Muscle layer of duodenum (tissue), 2 donors: ENCODE data around the gene ARHGEF25.
"Not testable (repeated sequence)": the region's sequence is repeated elsewhere in the genome, so short reads cannot be mapped to it uniquely, and the experiment has no call there.

Experiments
- H3K27ac ChIP-seq: one replicate; pipeline ENCODE4 v1.7.0; 2013; ENCODE audit warnings: mild to moderate bottlenecking, low read length
- H3K27me3 ChIP-seq: one replicate; pipeline ENCODE4 v1.7.0; 2013; ENCODE audit warnings: low read depth, mild to moderate bottlenecking, control low read depth, low read length
- H3K36me3 ChIP-seq, 2 donors: one replicate each; pipeline ENCODE4 v1.7.0; 2013; ENCODE audit warnings: low read length in 2 of 2, control low read depth in 1 of 2, mild to moderate bottlenecking in 1 of 2; ENCODE audit not compliant: insufficient read depth in 2 of 2, control insufficient read depth in 1 of 2
- H3K4me1 ChIP-seq, 2 donors: one replicate each; pipeline ENCODE4 v1.7.0; 2013; ENCODE audit warnings: low read length in 2 of 2, mild to moderate bottlenecking in 2 of 2, control low read depth in 1 of 2, moderate library complexity in 1 of 2; ENCODE audit not compliant: insufficient read depth in 2 of 2, control insufficient read depth in 1 of 2
- H3K4me3 ChIP-seq, 2 donors: one replicate each; pipeline ENCODE4 v1.7.0; 2013; ENCODE audit warnings: low read length in 2 of 2, low read depth in 1 of 2, mild to moderate bottlenecking in 1 of 2
- H3K9me3 ChIP-seq, 2 donors: one replicate each; pipeline ENCODE4 v1.7.0; 2013; ENCODE audit warnings: low read length in 2 of 2, control low read depth in 1 of 2, mild to moderate bottlenecking in 1 of 2; ENCODE audit not compliant: control insufficient read depth in 1 of 2
- donor health status: healthy.

The ARHGEF25 gene

GRCh38 chr12:57655541-57656240, 44.5 kb downstream of the ARHGEF25 start:
- no peak overlapping the region for H3K4me3 ChIP-seq
- no peaks in the 10 kb centered on the region for H3K27me3 ChIP-seq
- H3K36me3 ChIP-seq: no peaks in the 10 kb centered on the region
- no peaks in the 10 kb centered on the region for H3K9me3 ChIP-seq
- no peaks in the 10 kb centered on the region for H3K4me1 ChIP-seq
- no peak overlapping the region for H3K27ac ChIP-seq

- not testable (repeated sequence) for H3K4me3 ChIP-seq, H3K27me3 ChIP-seq, H3K36me3 ChIP-seq, H3K27ac ChIP-seq, H3K9me3 ChIP-seq, H3K4me1 ChIP-seq
These were observed 45.2 kb downstream of the ARHGEF25 start for GRCh38 chr12:57656408-57656807.

GRCh38 chr12:57657744-57658143, 46.5 kb downstream of the ARHGEF25 start:
- no peaks in the 10 kb centered on the region for H3K27me3 ChIP-seq
- H3K9me3 ChIP-seq: no peaks in the 10 kb centered on the region
- no peak overlapping the region for H3K4me3 ChIP-seq
- no peak overlapping the region for H3K27ac ChIP-seq
- H3K4me1 ChIP-seq: no peaks in the 10 kb centered on the region
- H3K36me3 ChIP-seq: no peaks in the 10 kb centered on the region

- Histone ChIP-seq H3K4me1 (no peaks in the 10 kb centered on the region), H3K27me3 (no peaks in the 10 kb centered on the region), H3K4me3 (no peak overlapping the region), H3K9me3 (no peaks in the 10 kb centered on the region), H3K36me3 (no peaks in the 10 kb centered on the region), H3K27ac (no peak overlapping the region)
These were observed 47.7 kb downstream of the ARHGEF25 start for GRCh38 chr12:57658890-57659289.

- Histone ChIP-seq H3K27ac (no peak overlapping the region), H3K36me3 (no peaks in the 10 kb centered on the region), H3K27me3 (no peaks in the 10 kb centered on the region), H3K9me3 (no peaks in the 10 kb centered on the region), H3K4me1 (no peaks in the 10 kb centered on the region), H3K4me3 (no peak overlapping the region)
These were observed 50.1 kb downstream of the ARHGEF25 start for GRCh38 chr12:57661376-57661775.

GRCh38 chr12:57665066-57665820, 54.0 kb downstream of the ARHGEF25 start:
- not testable (repeated sequence) for H3K4me1 ChIP-seq, H3K36me3 ChIP-seq, H3K4me3 ChIP-seq, H3K27ac ChIP-seq, H3K27me3 ChIP-seq, H3K9me3 ChIP-seq
